GM12878 (cell line): ENCODE results near the gene CDC14A.

Experiments
- BHLHE40 ChIP-seq, 2 experiments: fragments of 450-650 bp in 1 of 2; IDR thresholded peaks; 2 replicates each; pipeline ENCODE4 v1.6.1; 2011 to 2017; ENCODE audit warnings: low read depth in 2 of 2, borderline replicate concordance in 1 of 2, improper control_type of control experiment in 1 of 2, low read length in 1 of 2, mild to moderate bottlenecking in 1 of 2
- CEBPB ChIP-seq, 2 experiments: fragments of 150-350 bp in 1 of 2; IDR thresholded peaks; 2 replicates each; pipeline ENCODE4 v1.6.1; 2012 to 2014; ENCODE audit warnings: low read depth in 2 of 2, low read length in 2 of 2, borderline replicate concordance in 1 of 2, inconsistent platforms in 1 of 2
- RCOR1 ChIP-seq: conservative IDR thresholded peaks from 2 replicates; pipeline ENCODE4 v1.6.1; 2012; ENCODE audit warnings: low read depth, low read length, improper control_type of control experiment
- TF ChIP-seq, protein P1 (sequence below), 3 experiments: IDR thresholded peaks in 2 of 3; conservative IDR thresholded peaks in 1 of 3; 2 replicates each; pipeline ENCODE4 v1.5.1; 2011; ENCODE audit warnings: low read depth in 3 of 3, low read length in 3 of 3, mild to moderate bottlenecking in 3 of 3, control low read depth in 2 of 3, moderate library complexity in 2 of 3, inconsistent platforms in 1 of 3, mixed read lengths in 1 of 3; ENCODE audit not compliant: control insufficient read depth in 2 of 3, insufficient read depth in 1 of 3; ENCODE audit errors: extremely low read depth in 1 of 3
- TF ChIP-seq, protein P2 (sequence below): IDR thresholded peaks from 2 replicates; pipeline ENCODE4 v1.6.1; 2011; ENCODE audit warnings: low read depth, low read length, improper control_type of control experiment, borderline replicate concordance

DNA sequence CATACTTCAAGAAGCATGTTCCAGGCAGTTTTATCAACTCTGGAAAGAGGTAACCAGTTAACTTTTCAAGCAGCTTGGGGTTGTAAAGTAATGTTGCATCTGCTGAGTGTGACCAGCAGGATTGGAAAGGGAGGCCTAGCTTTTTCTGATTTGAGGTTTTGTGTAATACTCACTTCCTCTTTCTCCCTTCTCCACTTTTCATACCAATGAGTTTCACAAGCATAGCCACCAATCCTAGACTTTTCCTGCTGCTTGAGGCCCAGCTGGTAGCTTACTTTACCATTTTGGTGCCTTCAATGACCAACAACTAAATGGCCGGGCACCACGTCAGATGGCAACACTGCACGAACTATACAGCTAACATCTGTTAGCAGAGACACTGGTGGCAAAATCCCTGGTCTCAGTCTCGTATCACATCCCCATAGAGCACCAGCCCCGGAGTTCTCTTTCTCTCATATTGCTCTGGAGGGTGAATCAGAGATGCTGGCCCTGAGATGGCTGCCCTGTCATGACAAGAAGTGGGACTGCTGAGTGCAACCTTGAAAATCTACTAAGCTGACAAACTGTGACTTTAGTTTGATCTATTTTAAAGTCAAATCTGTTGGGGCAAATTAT, 170.8 kb downstream of the CDC14A start:
- TF ChIP-seq, protein P1, sequence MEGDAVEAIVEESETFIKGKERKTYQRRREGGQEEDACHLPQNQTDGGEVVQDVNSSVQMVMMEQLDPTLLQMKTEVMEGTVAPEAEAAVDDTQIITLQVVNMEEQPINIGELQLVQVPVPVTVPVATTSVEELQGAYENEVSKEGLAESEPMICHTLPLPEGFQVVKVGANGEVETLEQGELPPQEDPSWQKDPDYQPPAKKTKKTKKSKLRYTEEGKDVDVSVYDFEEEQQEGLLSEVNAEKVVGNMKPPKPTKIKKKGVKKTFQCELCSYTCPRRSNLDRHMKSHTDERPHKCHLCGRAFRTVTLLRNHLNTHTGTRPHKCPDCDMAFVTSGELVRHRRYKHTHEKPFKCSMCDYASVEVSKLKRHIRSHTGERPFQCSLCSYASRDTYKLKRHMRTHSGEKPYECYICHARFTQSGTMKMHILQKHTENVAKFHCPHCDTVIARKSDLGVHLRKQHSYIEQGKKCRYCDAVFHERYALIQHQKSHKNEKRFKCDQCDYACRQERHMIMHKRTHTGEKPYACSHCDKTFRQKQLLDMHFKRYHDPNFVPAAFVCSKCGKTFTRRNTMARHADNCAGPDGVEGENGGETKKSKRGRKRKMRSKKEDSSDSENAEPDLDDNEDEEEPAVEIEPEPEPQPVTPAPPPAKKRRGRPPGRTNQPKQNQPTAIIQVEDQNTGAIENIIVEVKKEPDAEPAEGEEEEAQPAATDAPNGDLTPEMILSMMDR (IDR thresholded peaks at IDR 0.05 in 2 of 3, conservative IDR thresholded peaks at IDR 0.05 in 1 of 3; ENCODE audit: control insufficient read depth in 2 of 3, extremely low read depth in 1 of 3, insufficient read depth in 1 of 3, low read depth in 3 of 3, low read length in 3 of 3) = no peak
- TF ChIP-seq RCOR1 = no peak
- TF ChIP-seq, protein P2, sequence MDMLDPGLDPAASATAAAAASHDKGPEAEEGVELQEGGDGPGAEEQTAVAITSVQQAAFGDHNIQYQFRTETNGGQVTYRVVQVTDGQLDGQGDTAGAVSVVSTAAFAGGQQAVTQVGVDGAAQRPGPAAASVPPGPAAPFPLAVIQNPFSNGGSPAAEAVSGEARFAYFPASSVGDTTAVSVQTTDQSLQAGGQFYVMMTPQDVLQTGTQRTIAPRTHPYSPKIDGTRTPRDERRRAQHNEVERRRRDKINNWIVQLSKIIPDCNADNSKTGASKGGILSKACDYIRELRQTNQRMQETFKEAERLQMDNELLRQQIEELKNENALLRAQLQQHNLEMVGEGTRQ = no peak
- TF ChIP-seq CEBPB (IDR thresholded peaks at IDR 0.05; ENCODE audit: borderline replicate concordance in 1 of 2, low read depth in 2 of 2, low read length in 2 of 2) = no peak
- no peak for TF ChIP-seq BHLHE40 (IDR thresholded peaks at IDR 0.05; ENCODE audit: borderline replicate concordance in 1 of 2, low read depth in 2 of 2, low read length in 1 of 2)
